ENCODE data around the gene KRT35. TPM values are rescaled to one million over a fixed set of nuclear protein-coding genes. Genes with fewer than 3 reads are reported as not detected.

KRT35 gene
- total RNA-seq, 4 donors from 2014 or later = not detected

DNA sequence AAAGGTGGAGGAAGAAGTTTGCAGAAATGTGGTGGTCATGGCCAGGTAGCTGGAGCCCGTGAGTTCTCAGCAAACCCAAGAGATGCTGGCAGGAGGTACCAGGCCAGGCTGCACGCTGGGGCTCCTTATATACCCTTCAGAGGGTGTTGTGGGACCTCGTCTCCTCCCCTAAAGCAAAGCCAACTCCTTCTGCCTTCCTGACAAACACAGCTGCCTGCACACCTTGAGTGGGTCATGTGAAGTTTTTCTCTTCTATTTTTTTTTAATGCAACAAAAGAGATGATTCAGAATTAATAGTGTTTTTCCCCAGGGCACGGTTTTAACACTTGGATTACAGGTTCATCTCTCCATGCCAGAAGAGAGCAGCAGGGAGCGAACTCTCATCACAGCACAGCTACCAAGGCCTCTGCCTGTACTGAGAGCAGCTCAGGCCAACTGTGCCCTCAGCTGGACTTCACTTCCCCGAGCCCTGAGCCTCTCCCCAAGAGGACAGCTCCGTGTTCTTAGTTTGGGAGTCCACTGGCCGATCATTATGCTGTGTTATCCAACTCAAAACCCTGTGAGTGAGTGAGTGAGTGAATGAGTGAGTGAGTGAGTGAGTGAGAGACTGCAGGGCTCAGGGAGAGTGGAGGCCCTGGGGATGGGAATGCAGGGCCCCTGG lies 38.0 kb upstream of the KRT35 start, which contains the start of gene KRT15:
KRT15 (minus strand) TSS at position 102 of the 661 bp plus-strand sequence; CDS start at position 39, 63 bp downstream.
- H3K27me3 ChIP-seq = peaks cover 0 to 44% (median 0%) of the 10 kb centered on the region in 4 donors
- H3K27ac ChIP-seq (replicated peaks in 1 of 4) = no peak within 1 kb of the TSS
- DNase-seq (ENCODE audit: extremely low spot score) = no peak
- intact Hi-C loops (cut with DNase I) = no loop called here
- no peaks in the 10 kb centered on the region for H3K9me3 ChIP-seq
- H3K4me1 ChIP-seq = no peaks in the 10 kb centered on the region
- 70% methylated on average over 7 of the region's 8 CpGs for WGBS
- no peak within 1 kb of the TSS for H3K4me3 ChIP-seq
- no peaks in the 10 kb centered on the region for H3K36me3 ChIP-seq
- TF ChIP-seq, protein P1, sequence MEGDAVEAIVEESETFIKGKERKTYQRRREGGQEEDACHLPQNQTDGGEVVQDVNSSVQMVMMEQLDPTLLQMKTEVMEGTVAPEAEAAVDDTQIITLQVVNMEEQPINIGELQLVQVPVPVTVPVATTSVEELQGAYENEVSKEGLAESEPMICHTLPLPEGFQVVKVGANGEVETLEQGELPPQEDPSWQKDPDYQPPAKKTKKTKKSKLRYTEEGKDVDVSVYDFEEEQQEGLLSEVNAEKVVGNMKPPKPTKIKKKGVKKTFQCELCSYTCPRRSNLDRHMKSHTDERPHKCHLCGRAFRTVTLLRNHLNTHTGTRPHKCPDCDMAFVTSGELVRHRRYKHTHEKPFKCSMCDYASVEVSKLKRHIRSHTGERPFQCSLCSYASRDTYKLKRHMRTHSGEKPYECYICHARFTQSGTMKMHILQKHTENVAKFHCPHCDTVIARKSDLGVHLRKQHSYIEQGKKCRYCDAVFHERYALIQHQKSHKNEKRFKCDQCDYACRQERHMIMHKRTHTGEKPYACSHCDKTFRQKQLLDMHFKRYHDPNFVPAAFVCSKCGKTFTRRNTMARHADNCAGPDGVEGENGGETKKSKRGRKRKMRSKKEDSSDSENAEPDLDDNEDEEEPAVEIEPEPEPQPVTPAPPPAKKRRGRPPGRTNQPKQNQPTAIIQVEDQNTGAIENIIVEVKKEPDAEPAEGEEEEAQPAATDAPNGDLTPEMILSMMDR (IDR thresholded peaks at IDR 0.05) = no peak
- TF ChIP-seq POLR2AphosphoS5 (IDR thresholded peaks at IDR 0.05) (no peak), POLR2A (IDR thresholded peaks at IDR 0.05; ENCODE audit: low read depth) (no peak), EP300 (IDR thresholded peaks at IDR 0.05) (no peak)

DNA sequence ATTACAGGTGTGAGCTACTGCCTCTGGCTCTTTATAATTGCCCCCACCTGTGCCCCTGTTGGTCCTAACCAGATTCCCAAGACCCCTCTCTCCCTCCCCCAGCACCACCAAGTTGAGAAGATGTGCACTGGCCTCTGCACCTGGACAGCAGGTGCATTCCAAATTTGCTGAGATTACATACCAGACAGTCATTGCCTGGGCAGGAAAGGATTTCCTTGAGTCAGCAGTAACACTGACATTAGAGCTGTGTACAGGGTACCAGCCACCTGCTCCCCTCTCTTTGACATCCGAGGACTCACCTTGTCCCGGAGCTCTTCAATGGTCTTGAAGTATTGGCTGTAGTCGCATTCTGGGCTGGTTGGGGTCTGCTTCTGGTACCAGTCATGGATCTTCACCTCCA lies 37.1 kb upstream of the KRT35 start:
- Histone ChIP-seq H3K9me3 (no peaks in the 10 kb centered on the region), H3K4me1 (no peaks in the 10 kb centered on the region), H3K36me3 (no peaks in the 10 kb centered on the region), H3K27ac (replicated peaks in 1 of 4) (no peak overlapping the region), H3K27me3 (peaks cover 0 to 44% (median 0%) of the 10 kb centered on the region in 4 donors), H3K4me3 (no peak overlapping the region)
- no peak for DNase-seq (ENCODE audit: extremely low spot score)
- intact Hi-C loops (cut with DNase I) = no loop called here
- TF ChIP-seq POLR2AphosphoS5 (IDR thresholded peaks at IDR 0.05) = no peak
- TF ChIP-seq EP300 (IDR thresholded peaks at IDR 0.05) = no peak
- TF ChIP-seq, protein P1 (IDR thresholded peaks at IDR 0.05) = no peak
- no peak for TF ChIP-seq POLR2A (IDR thresholded peaks at IDR 0.05; ENCODE audit: low read depth)
- 93% methylated on average over 3 of the region's 3 CpGs for WGBS

DNA sequence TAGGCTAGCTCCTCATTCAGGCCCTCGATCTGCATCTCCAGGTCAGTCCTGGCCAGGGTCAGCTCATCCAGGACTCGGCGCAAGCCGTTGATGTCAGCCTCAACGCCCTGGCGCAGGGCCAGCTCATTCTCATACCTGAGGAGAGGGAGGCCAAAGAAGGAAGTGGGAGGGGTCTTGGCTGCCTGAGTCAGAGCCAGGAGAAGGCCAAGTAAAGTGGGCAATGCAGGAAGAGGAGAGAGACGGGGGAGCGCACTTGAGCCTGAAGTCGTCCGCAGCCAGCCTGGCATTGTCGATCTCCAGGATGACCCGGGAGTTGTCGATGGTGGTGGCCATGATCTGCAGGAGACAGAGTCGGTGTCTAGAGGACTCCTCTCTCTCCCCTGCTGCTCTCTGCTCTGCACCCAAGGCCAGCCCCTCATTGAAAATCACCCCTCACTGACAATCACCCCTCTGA lies 35.9 kb upstream of the KRT35 start:
- peaks cover 0 to 44% (median 0%) of the 10 kb centered on the region in 4 donors for H3K27me3 ChIP-seq
- H3K27ac ChIP-seq (replicated peaks in 1 of 4) = no peak overlapping the region
- intact Hi-C loops (cut with DNase I) = no loop called here
- no peaks in the 10 kb centered on the region for H3K36me3 ChIP-seq
- TF ChIP-seq, protein P1 (IDR thresholded peaks at IDR 0.05) = no peak
- TF ChIP-seq POLR2A (IDR thresholded peaks at IDR 0.05; ENCODE audit: low read depth) (no peak), EP300 (IDR thresholded peaks at IDR 0.05) (no peak), POLR2AphosphoS5 (IDR thresholded peaks at IDR 0.05) (no peak)
- H3K4me3 ChIP-seq = no peak overlapping the region
- no peaks in the 10 kb centered on the region for H3K4me1 ChIP-seq
- DNase-seq (ENCODE audit: extremely low spot score) = no peak
- no peaks in the 10 kb centered on the region for H3K9me3 ChIP-seq
- WGBS = 92% methylated on average over 14 of the region's 14 CpGs

DNA sequence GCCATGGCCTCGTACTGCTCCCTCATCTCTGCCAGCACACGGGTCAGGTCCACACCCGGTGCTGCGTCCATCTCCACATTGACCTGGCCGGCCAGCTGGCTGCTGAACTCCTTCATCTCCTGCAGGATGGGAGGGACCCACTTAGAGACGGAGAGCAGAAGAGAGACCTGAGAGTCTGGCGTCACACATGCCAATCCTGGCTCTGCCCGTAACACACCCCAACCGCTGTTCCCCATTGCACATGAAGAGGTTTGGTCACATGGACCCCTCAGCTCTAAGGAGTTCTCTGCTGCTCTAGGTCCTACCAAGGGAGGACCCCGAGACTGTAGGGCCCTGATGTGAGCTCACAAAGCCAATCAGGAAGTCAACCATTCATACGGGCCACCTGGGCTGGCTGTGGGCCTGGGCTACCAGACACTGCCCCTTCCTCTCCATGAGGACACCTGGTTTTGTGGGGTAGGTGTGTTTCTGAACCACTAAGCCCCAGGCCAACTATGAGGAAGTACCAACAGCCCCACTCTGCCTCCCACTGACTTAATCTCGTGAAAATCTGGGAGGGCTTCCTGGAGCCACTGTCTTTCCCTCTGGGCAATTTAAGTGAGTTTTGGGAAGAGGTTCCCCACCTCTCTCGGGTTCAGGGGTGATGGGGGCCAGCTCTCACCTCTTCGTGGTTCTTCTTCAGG lies 35.3 kb upstream of the KRT35 start:
- WGBS = 95% methylated on average over 8 of the region's 14 CpGs
- H3K4me1 ChIP-seq = no peaks in the 10 kb centered on the region

More for the DNA sequence above, 35.3 kb upstream of the KRT35 start:
- H3K27me3 ChIP-seq = peaks cover 0 to 39% (median 0%) of the 10 kb centered on the region in 4 donors
- TF ChIP-seq, protein P1 (IDR thresholded peaks at IDR 0.05) = no peak
- TF ChIP-seq EP300 (IDR thresholded peaks at IDR 0.05) (no peak), POLR2A (IDR thresholded peaks at IDR 0.05; ENCODE audit: low read depth) (no peak), POLR2AphosphoS5 (IDR thresholded peaks at IDR 0.05) (no peak)
- H3K27ac ChIP-seq (replicated peaks in 1 of 4) = no peak overlapping the region
- H3K9me3 ChIP-seq = no peaks in the 10 kb centered on the region
- H3K4me3 ChIP-seq = no peak overlapping the region
- intact Hi-C loops (cut with DNase I) = no loop called here
- H3K36me3 ChIP-seq = no peaks in the 10 kb centered on the region
- DNase-seq (ENCODE audit: extremely low spot score) = no peak

All from esophagus muscularis mucosa (tissue), 4 donors.